K562 (cell line): ENCODE results near the gene NBPF19. TPM values are rescaled to one million over a fixed set of nuclear protein-coding genes. Genes with fewer than 3 reads are reported as not detected.
"Not testable (repeated sequence)": the region's sequence is repeated elsewhere in the genome, so short reads cannot be mapped to it uniquely, and the experiment has no call there.

ENCODE experiments used
- ATAC-seq: fragments of 200-7000 bp; cut with Tn5 transposase; 3 replicates; pipeline ENCODE4 v1.9.1; 2020; ENCODE audit warnings: moderate library complexity
- Bru-seq: library from RNA; stranded (reverse); fragments of 400-500 nt; gene quantifications from one replicate; lab custom pipeline; 2021; lab: Mats Ljungman, UMichigan
- BruChase-seq, 2 experiments: library from RNA; stranded (reverse); fragments of 400-500 nt; gene quantifications; one replicate each; lab custom pipeline; 2021; lab: Mats Ljungman, UMichigan
- BruUV-seq: library from RNA; stranded (reverse); fragments of 400-500 nt; replicated peaks from 2 replicates; lab custom pipeline; 2021; lab: Mats Ljungman, UMichigan
- CTCF ChIA-PET: fragments of 300-600 bp; formaldehyde crosslinking; extraction: SDS; loops from one replicate; lab custom pipeline; 2021; ENCODE audit warnings: low intra/inter-chr PET ratio; lab: Yijun Ruan, JAX
- POLR2A ChIA-PET: fragments of 300-600, 350-650 bp; sonication (Branson Sonifier 250); formaldehyde crosslinking; extraction: SDS; loops from one replicate; lab custom pipeline; 2021; ENCODE audit warnings: antibody characterized with exemption, inconsistent platforms; lab: Yijun Ruan, JAX
- DNase-seq, 4 experiments: peaks; one replicate each; pipeline versions ENCODE4 v3.0.0 to v3.0.0-alpha.2; 2011 to 2018; ENCODE audit warnings: low spot score in 3 of 4, mixed read lengths in 3 of 4; ENCODE audit errors: extremely low read depth in 1 of 4
- FAIRE-seq: peaks from 2 replicates; lab custom pipeline; 2011; peaks lifted over from hg19 to GRCh38; lab: Jason Lieb, UNC
- H2AFZ ChIP-seq: 2 replicates; pipeline ENCODE4 v1.6.0; 2011; ENCODE audit warnings: low read depth, low read length, control low read depth, inconsistent platforms
- H3K27ac ChIP-seq: fragments of 200-600 bp; 3 replicates; pipeline ENCODE4 v1.8.0; 2011; ENCODE audit warnings: low read depth, mild to moderate bottlenecking, control low read depth, inconsistent platforms, low read length, moderate library complexity, mixed read lengths; ENCODE audit errors: extremely low read depth
- H3K27me3 ChIP-seq, 2 experiments: fragments of 300-600 bp in 1 of 2; 2 replicates in 1 of 2; 3 replicates in 1 of 2; pipeline versions ENCODE4 v1.6.0 to v1.8.0; 2011; ENCODE audit warnings: inconsistent platforms in 2 of 2, low read length in 2 of 2, mild to moderate bottlenecking in 1 of 2, mixed read lengths in 1 of 2, moderate library complexity in 1 of 2; ENCODE audit not compliant: control insufficient read depth in 2 of 2, insufficient read depth in 2 of 2
- H3K36me3 ChIP-seq: fragments of 300-600 bp; 3 replicates; pipeline ENCODE4 v1.8.0; 2011; ENCODE audit warnings: mild to moderate bottlenecking, low read length, inconsistent platforms; ENCODE audit not compliant: control insufficient read depth, insufficient read depth
- H3K4me1 ChIP-seq, 2 experiments: fragments of 200-600 bp in 1 of 2; replicated peaks in 1 of 2; 2 replicates in 1 of 2; 3 replicates in 1 of 2; pipeline versions ENCODE4 v1.5.1 to v1.8.0; 2011; ENCODE audit warnings: inconsistent platforms in 2 of 2, low read length in 2 of 2, mild to moderate bottlenecking in 1 of 2, mixed read lengths in 1 of 2, moderate library complexity in 1 of 2; ENCODE audit not compliant: control insufficient read depth in 2 of 2, insufficient read depth in 2 of 2
- H3K4me2 ChIP-seq: 2 replicates; pipeline ENCODE4 v1.6.1; 2011; ENCODE audit warnings: low read length, control low read depth, inconsistent platforms, mixed read lengths; ENCODE audit not compliant: insufficient read depth
- H3K4me3 ChIP-seq: fragments of 200-600 bp; sonication (generic), shearing (Covaris generic); 2 replicates; pipeline ENCODE4 v1.5.1; 2016; ENCODE audit warnings: control low read depth, inconsistent platforms
- H3K79me2 ChIP-seq: fragments of 200-600 bp; 3 replicates; pipeline ENCODE4 v1.8.0; 2011; ENCODE audit warnings: low read length, inconsistent platforms; ENCODE audit not compliant: control insufficient read depth, insufficient read depth
- H3K9ac ChIP-seq, 2 experiments: 2 replicates each; pipeline versions ENCODE4 v1.6.0 to v1.6.1; 2011; ENCODE audit warnings: low read depth in 2 of 2, low read length in 2 of 2, control low read depth in 1 of 2, inconsistent platforms in 1 of 2, mild to moderate bottlenecking in 1 of 2, mixed read lengths in 1 of 2; ENCODE audit not compliant: insufficient read depth in 1 of 2
- H3K9me1 ChIP-seq: one replicate; pipeline ENCODE4 v1.6.0; 2011; ENCODE audit warnings: inconsistent platforms, mild to moderate bottlenecking, low read length, moderate library complexity; ENCODE audit not compliant: control insufficient read depth, insufficient read depth
- H3K9me3 ChIP-seq: replicated peaks from 2 replicates; pipeline ENCODE4 v1.5.1; 2011; ENCODE audit warnings: low read depth, low read length, inconsistent platforms; ENCODE audit not compliant: control insufficient read depth, insufficient read depth
- H4K20me1 ChIP-seq: replicated peaks from 2 replicates; pipeline ENCODE4 v1.6.1; 2011; ENCODE audit warnings: low read length, inconsistent platforms, mixed read lengths; ENCODE audit not compliant: control insufficient read depth, insufficient read depth
- WGBS: fragments of 100-300 bp; shearing (Covaris generic); methylation state at CpG from one replicate; pipeline ENCODE4 v1.1.6; 2016; ENCODE audit warnings: low coverage, mixed read lengths; ENCODE audit not compliant: insufficient coverage; ENCODE audit errors: missing lambda C conversion rate; 5-methylcytosine and 5-hydroxymethylcytosine counted together
- in situ Hi-C: fragments of 300-500 bp; cut with MboI; formaldehyde crosslinking; loops from 4 replicates; pipeline ENCODE4 v1.15.0; 2018; ENCODE audit warnings: inconsistent platforms, mixed read lengths
- intact Hi-C: fragments of 100-400 bp; cut with micrococcal nuclease; formaldehyde crosslinking; loops from 2 replicates; pipeline ENCODE4 v1.14.2; 2022
- long read RNA-seq, 3 experiments: library from polyadenylated mRNA in 2 of 3; library from RNA in 1 of 3; unstranded in 2 of 3; stranded (forward) in 1 of 3; transcript quantifications; one replicate each; pipeline ENCODE4 v2.0.0, GENCODE V29; 2019 to 2022
- polyA minus RNA-seq, 3 experiments: library from RNA; depleted of rRNA, polyadenylated mRNA; stranded (reverse); fragments of >200 nt; gene quantifications; 2 replicates each; pipeline ENCODE4 v1.2.3, GENCODE V29; 2011
- polyA plus RNA-seq, 8 experiments: library from polyadenylated mRNA; depleted of rRNA in 4 of 8; stranded (reverse) in 5 of 8; unstranded in 3 of 8; fragments of >200 nt; fragmentation: Nextera tagmentation in 2 of 8; fragmentation: Illumina TruSeq in 1 of 8; extraction: Ambion mirVana in 2 of 8; extraction: Trizol in 1 of 8; gene quantifications; 2 replicates each; pipeline versions ENCODE4 v1.2.1 to v1.2.3, GENCODE V29; 2011 to 2014; ENCODE audit warnings: inconsistent platforms in 1 of 8, missing spikeins in 1 of 8
- total RNA-seq, 7 experiments: library from RNA; depleted of rRNA in 6 of 7; stranded (reverse); fragments of >200 nt in 6 of 7; fragmentation: Illumina TruSeq in 2 of 7; extraction: Trizol in 2 of 7; gene quantifications; 2 replicates each; pipeline versions ENCODE4 v1.2.1 to v1.2.3, GENCODE V29; 2011 to 2021; ENCODE audit warnings: low replicate concordance in 1 of 7

The NBPF19 gene
- total RNA-seq (2011; cell fraction: chromatin; rRNA removed; ENCODE audit: low replicate concordance), result 4.3 and 9.2 TPM in 2 replicates
- total RNA-seq (2011; cell fraction: nucleolus; rRNA removed), result 2.5 and 3.0 TPM in 2 replicates
- total RNA-seq (2011; cell fraction: nucleoplasm; rRNA removed), result 3.7 and 4.9 TPM in 2 replicates
- 0.32 and 0.49 TPM in 2 replicates for total RNA-seq (2014; rRNA removed)
- total RNA-seq (2014; rRNA removed; fragmentation: Illumina TruSeq; extraction: Trizol), result 0.69 and 1.0 TPM in 2 replicates
- total RNA-seq (2015; rRNA removed; fragmentation: Illumina TruSeq; extraction: Trizol), result 0.79 and 1.3 TPM in 2 replicates
- total RNA-seq (2021), result 0.78 and 0.95 TPM in 2 replicates
- polyA plus RNA-seq (2011; rRNA removed), result 0.24 and 0.82 TPM in 2 replicates
- polyA plus RNA-seq (2011; cell fraction: cytosol; rRNA removed), result 0.13 and 0.39 TPM in 2 replicates
- polyA plus RNA-seq (2011; cell fraction: nucleus; rRNA removed), result 0.95 and 2.0 TPM in 2 replicates
- polyA plus RNA-seq (2012), result 0.40 and 0.62 TPM in 2 replicates
- polyA plus RNA-seq (2014; fragmentation: Illumina TruSeq; extraction: Trizol), result 0.47 and 0.58 TPM in 2 replicates
- polyA plus RNA-seq (2014; fragmentation: Nextera tagmentation; extraction: Ambion mirVana), result under 1 TPM; 0.03 to 0.10 TPM
- polyA plus RNA-seq (2014; rRNA removed), result 0.34 and 0.58 TPM in 2 replicates
- polyA minus RNA-seq (2011; rRNA and poly(A)+ RNA removed), result 2.7 and 2.8 TPM in 2 replicates
- 0.29 TPM in 1 of 2 replicates, not detected in the other for polyA minus RNA-seq (2011; cell fraction: cytosol; rRNA and poly(A)+ RNA removed)
- 3.5 and 4.0 TPM in 2 replicates for polyA minus RNA-seq (2011; cell fraction: nucleus; rRNA and poly(A)+ RNA removed)
- percentile 35 among the genes with signal in this experiment for Bru-seq, nascent RNA
- BruChase-seq, experiment 1, labeled RNA remaining after a 2-hour chase, result percentile 27 among the genes with signal in this experiment
- percentile 28 among the genes with signal in this experiment for BruChase-seq, experiment 2, labeled RNA remaining after a 6-hour chase
- long read RNA-seq, experiment 1, partial matches to known transcripts, result 7 of 14 reads
- long read RNA-seq, experiment 1, other reads (novel, unspliced or antisense), result 7 of 14 reads
- long read RNA-seq, experiment 2, partial matches to known transcripts, result 1 of 2 reads
- long read RNA-seq, experiment 2, other reads (novel, unspliced or antisense), result 1 of 2 reads
- long read RNA-seq, experiment 3, result 0 reads

GRCh38 chr1:149474745-149475144 is at the start of gene NBPF19:
NBPF19 (plus strand) TSS chr1:149475045; CDS start chr1:149475933, 888 bp downstream.
- H3K36me3 ChIP-seq, H3K9me1 ChIP-seq, H3K4me1 ChIP-seq, H3K79me2 ChIP-seq, CTCF ChIA-PET, POLR2A ChIA-PET, H2AFZ ChIP-seq, ATAC-seq, BruUV-seq, H3K4me3 ChIP-seq, H3K9me3 ChIP-seq, H3K27me3 ChIP-seq, intact Hi-C loops, H4K20me1 ChIP-seq, FAIRE-seq, DNase-seq, H3K4me2 ChIP-seq, H3K27ac ChIP-seq, H3K9ac ChIP-seq, in situ Hi-C loops: not testable (repeated sequence)
- no CpG with 5 or more reads among the region's 2 CpGs for WGBS

DNA sequence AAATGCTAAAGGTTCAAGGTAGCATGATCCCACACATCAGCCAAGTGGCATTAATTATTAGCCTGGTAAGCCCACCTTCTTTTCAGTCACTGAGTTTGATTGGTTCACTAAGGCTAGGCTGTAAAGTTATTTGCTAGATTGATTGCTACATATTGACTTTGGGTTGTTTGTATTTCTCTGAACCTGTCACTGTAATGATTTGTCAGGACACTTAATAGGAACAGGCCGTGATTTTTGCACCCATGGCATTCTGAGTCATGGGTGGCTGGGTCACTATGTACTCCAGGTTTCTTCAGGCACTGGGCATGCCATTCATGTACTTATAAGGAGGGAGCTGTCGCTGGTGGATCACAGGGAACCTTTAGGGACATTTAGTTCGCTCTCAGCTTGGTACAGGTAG is 46.5 kb upstream of the NBPF19 start:
- H4K20me1 ChIP-seq, intact Hi-C loops, FAIRE-seq, H2AFZ ChIP-seq, BruUV-seq, H3K4me3 ChIP-seq, H3K27me3 ChIP-seq, in situ Hi-C loops, DNase-seq, H3K79me2 ChIP-seq, H3K9me3 ChIP-seq, H3K4me2 ChIP-seq, H3K36me3 ChIP-seq, H3K27ac ChIP-seq, CTCF ChIA-PET, H3K9ac ChIP-seq, H3K4me1 ChIP-seq, ATAC-seq, H3K9me1 ChIP-seq, POLR2A ChIA-PET: not testable (repeated sequence)
- no CpG with 5 or more reads among the region's 3 CpGs for WGBS

DNA sequence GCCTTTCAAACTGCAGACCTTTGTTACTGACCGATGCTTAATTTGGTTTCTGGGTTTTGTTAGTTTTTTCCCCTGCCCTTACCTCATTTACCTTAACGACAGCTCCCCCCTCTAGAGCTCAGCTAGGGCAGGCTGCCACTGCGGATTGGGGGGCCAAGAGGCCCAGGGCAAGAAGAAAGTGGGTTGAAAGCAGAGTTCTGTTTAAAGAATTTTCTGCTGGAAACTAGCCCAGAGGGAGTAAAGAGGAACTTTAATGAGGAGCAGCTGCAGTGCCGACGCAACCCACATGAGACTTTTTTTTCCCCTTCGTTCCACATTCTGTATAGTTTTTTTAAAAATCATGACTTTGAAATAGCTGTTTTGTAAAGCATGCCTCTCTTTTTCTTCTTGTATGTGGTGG is 29.4 kb upstream of the NBPF19 start:
- intact Hi-C loops, H3K9ac ChIP-seq, H3K27ac ChIP-seq, H3K4me1 ChIP-seq, H3K27me3 ChIP-seq, in situ Hi-C loops, FAIRE-seq, H3K4me2 ChIP-seq, ATAC-seq, H3K79me2 ChIP-seq, H3K9me3 ChIP-seq, H3K36me3 ChIP-seq, H3K4me3 ChIP-seq, H3K9me1 ChIP-seq, BruUV-seq, H2AFZ ChIP-seq, CTCF ChIA-PET, DNase-seq, POLR2A ChIA-PET, H4K20me1 ChIP-seq: not testable (repeated sequence)
- 0% methylated on average over 1 of the region's 6 CpGs for WGBS
